Measurements from ENCODE around the gene ARHGAP30.

Gene ARHGAP30

DNA sequence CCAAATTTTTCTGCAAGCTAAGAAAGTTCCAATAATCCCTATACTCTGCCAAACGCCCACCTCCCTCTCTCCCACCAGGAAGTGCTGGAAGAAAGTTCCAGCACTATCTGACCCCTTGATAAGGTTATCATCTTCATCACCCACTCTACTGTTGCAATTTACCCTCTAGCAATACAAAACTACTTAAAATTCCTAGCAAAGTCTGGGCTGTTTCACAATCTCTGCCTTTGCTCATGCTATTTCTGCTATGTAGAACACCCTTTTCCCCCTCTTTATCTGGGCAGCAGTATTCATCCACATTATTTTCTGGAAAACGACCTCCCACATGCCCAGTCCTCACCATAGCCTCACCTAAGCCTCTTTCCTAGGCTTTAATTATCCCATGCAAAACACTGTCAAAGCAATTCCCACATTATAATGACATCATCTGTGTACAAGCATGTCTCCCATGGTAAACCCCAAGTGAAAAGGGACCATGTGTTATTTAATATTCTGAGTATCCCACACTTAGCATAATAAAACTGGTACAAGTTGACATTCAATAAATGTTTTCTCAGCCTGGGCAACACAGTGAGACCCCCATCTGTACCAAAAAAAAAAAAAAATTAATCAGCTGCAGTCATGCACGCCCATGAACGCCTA lies 60.7 kb downstream of the ARHGAP30 start:
- no peak for DNase-seq

DNA sequence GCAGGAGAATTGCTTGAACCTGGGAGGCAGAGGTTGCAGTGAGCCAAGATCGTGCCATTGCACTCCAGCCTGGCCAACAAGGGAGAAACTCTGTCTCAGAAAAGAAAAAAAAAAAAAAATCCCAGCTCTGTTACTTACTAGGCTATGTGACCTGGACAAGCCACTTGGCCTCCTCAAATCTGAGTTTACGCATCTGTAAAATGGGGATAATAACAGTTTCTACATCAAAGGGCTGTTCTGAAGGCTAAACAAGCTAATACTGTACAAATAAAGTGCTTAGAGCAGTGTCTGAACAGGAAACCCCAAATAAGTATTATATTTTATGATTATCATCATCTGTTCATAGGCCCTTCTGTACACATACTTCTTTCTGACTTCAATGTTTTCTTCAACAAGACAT lies 62.3 kb downstream of the ARHGAP30 start:
- DNase-seq = no peak

- no peak for DNase-seq
Measured at GRCh38 chr1:161006563-161006962, 63.1 kb downstream of the ARHGAP30 start.

- DNase-seq = no peak
Measured at GRCh38 chr1:161001525-161001924, 68.2 kb downstream of the ARHGAP30 start.

DNA sequence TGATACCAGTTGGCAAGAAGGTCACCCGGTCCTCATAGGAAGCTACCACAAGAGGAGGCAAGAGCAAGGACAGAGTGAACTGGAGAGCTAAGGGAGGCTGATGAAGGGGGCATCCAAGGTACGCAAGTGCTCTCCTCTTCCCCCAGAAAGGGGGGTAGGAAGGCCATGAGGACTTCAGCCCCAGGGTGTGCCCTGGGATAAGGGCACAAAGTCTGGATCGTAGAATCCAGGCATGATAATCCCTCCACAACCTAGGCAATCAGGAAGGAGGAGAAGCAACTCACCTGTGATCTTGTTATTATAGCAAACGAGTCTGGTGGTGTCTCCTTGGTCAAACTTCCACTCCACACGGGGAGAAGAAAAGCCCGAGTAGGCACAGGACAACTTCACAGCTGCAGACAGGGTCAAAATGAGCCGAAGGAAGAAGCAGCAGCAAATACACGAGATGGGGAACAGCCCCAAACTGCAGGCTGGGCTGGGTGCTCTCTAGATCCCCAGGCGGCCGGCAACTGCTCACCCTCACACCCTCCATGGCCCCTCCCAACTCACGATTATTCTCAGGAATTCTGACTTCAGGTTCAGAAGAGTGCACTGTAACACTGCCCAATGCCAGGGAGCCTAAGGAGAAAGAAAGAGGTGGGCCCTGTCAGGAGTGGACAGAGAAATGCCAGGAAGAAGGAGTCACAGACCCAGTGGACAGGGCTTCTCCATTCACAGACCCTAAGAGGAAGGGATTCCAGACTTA lies 68.8 kb downstream of the ARHGAP30 start:
- no peak for DNase-seq

- no peak for DNase-seq
Measured at GRCh38 chr1:160999376-160999775, 70.3 kb downstream of the ARHGAP30 start.

DNA sequence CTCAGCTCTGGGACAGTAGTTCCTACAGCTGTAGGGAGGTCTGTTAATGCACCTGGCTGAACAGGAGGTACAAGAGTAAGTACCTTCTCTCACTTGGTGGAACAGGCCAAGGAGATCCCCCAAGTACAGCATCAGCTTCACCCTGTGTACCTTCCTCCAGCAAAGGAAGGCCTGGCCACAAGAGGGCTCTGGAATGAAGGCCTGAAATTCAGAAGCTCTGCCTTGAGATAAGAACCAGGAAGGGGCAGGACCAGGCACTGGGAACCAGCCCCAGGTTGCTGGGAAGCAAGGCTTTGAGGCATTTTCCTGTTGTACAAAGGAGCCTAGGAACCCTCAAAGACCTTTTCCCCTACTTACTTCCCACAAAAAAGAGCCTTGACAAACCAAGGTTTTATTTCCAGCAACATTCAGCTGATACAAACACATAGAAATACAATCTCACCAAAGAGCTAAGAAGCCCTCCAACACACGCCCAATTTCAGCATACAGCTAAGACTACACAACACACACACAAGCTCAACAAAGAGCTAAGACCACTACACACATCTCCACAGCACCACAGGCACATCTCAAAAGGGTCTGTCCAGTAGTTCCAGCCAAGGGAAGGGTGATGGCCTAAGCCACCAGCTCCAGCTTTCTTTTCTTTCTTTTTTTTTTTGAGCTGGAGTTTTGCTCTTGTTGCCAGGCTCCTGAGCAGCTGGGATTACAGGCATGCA lies 72.2 kb downstream of the ARHGAP30 start:
- peak; percentile 14 for DNase-seq

Measured in NK-92 treated with Interleukin-12 subunit alpha and Interleukin-12 subunit beta, amount 100 ng/mL, for 24 hours (cell line).